Neural progenitor cell (in vitro differentiated cells): ENCODE measurements around the gene KIRREL2. TPM values are rescaled to one million over a fixed set of nuclear protein-coding genes. Genes with fewer than 3 reads are reported as not detected.

Source experiments
- DNase-seq: peaks from one replicate; pipeline ENCODE4 v3.0.0-alpha.2; 2016; ENCODE audit warnings: low spot score
- H2AFZ ChIP-seq: fragments of 200-600 bp; sonication (generic); replicated peaks from 2 replicates; pipeline ENCODE4 v1.6.1; 2016; ENCODE audit warnings: antibody characterized with exemption
- H3F3A ChIP-seq: fragments of 200-600 bp; sonication (generic); 2 replicates; pipeline ENCODE4 v1.6.1; 2016; ENCODE audit warnings: antibody characterized with exemption, low read depth
- H3K27ac ChIP-seq: fragments of 200-600 bp; sonication (generic); 2 replicates; pipeline ENCODE4 v1.5.1; 2016; ENCODE audit warnings: mild to moderate bottlenecking
- H3K27me3 ChIP-seq: fragments of 200-600 bp; sonication (generic); 2 replicates; pipeline ENCODE4 v1.6.1; 2016; ENCODE audit warnings: mild to moderate bottlenecking, moderate library complexity
- H3K36me3 ChIP-seq: fragments of 200-600 bp; sonication (generic); 2 replicates; pipeline ENCODE4 v1.5.1; 2016
- H3K4me1 ChIP-seq: fragments of 200-600 bp; sonication (generic); 2 replicates; pipeline ENCODE4 v1.6.1; 2016; ENCODE audit warnings: mixed run types
- H3K4me2 ChIP-seq: fragments of 200-600 bp; sonication (generic); 2 replicates; pipeline ENCODE4 v1.6.1; 2016
- H3K4me3 ChIP-seq: fragments of 200-600 bp; sonication (generic); 2 replicates; pipeline ENCODE4 v1.5.1; 2016
- H3K79me2 ChIP-seq: fragments of 200-600 bp; sonication (generic); 2 replicates; pipeline ENCODE4 v1.6.1; 2016; ENCODE audit warnings: low read depth
- H3K9ac ChIP-seq: fragments of 200-600 bp; sonication (generic); 2 replicates; pipeline ENCODE4 v1.6.1; 2016
- H3K9me3 ChIP-seq: fragments of 200-600 bp; sonication (generic); 2 replicates; pipeline ENCODE4 v1.5.1; 2016; ENCODE audit warnings: low read depth
- H4K20me1 ChIP-seq: fragments of 200-600 bp; sonication (generic); 2 replicates; pipeline ENCODE4 v1.6.1; 2016; ENCODE audit warnings: low read depth
- H3K27ac Mint-ChIP-seq: 3 replicates; pipeline ENCODE4 v1.8.0; 2021; ENCODE audit warnings: mixed read lengths
- H3K27me3 Mint-ChIP-seq: 2 replicates; pipeline ENCODE4 v1.8.0; 2022; ENCODE audit warnings: low read depth, mild to moderate bottlenecking, inconsistent platforms, moderate library complexity, mixed read lengths; ENCODE audit not compliant: insufficient read depth
- H3K36me3 Mint-ChIP-seq: 3 replicates; pipeline ENCODE4 v1.8.0; 2021; ENCODE audit warnings: mixed read lengths
- H3K4me1 Mint-ChIP-seq: 3 replicates; pipeline ENCODE4 v1.8.0; 2021; ENCODE audit warnings: mixed read lengths
- H3K4me3 Mint-ChIP-seq: 3 replicates; pipeline ENCODE4 v1.8.0; 2021; ENCODE audit warnings: mild to moderate bottlenecking, moderate library complexity, mixed read lengths
- H3K9me3 Mint-ChIP-seq: 3 replicates; pipeline ENCODE4 v1.8.0; 2020; ENCODE audit warnings: mixed read lengths
- CTCF ChIP-seq: fragments of 200-600 bp; sonication (generic); IDR thresholded peaks from 2 replicates; pipeline ENCODE4 v1.5.1; 2017; ENCODE audit warnings: antibody characterized with exemption, mild to moderate bottlenecking
- EZH2 ChIP-seq: fragments of 200-600 bp; sonication (generic); IDR thresholded peaks from 2 replicates; pipeline ENCODE4 v1.6.1; 2017; ENCODE audit warnings: antibody characterized with exemption, mild to moderate bottlenecking, moderate library complexity
- EZH2phosphoT487 ChIP-seq: fragments of 200-600 bp; sonication (generic); IDR thresholded peaks from 2 replicates; pipeline ENCODE4 v1.6.1; 2017; ENCODE audit warnings: antibody characterized with exemption
- small RNA-seq: library from RNA; depleted of rRNA; stranded (forward); fragments of <200 nt; gene quantifications from one replicate; pipeline ENCODE3, GENCODE V24; 2015
- total RNA-seq: library from RNA; depleted of rRNA; stranded (reverse); fragments of >200 nt; gene quantifications from 2 replicates; pipeline ENCODE4 v1.2.3, GENCODE V29; 2015; ENCODE audit warnings: low replicate concordance

KIRREL2 gene
- total RNA-seq, 1 donor from 2014 or later = 2.4 TPM

- Histone ChIP-seq H3K27me3 (no peaks in the 10 kb centered on the region), H3K4me3 (no peak overlapping the region), H3K27ac (no peak overlapping the region), H3K4me1 (peaks cover 6% of the 10 kb centered on the region), H3K36me3 (no peaks in the 10 kb centered on the region), H3K9ac (no peak overlapping the region), H3K4me2 (no peak overlapping the region), H4K20me1 (no peaks in the 10 kb centered on the region), H2AFZ (no peak overlapping the region), H3F3A (no peaks in the 10 kb centered on the region), H3K9me3 (no peaks in the 10 kb centered on the region), H3K79me2 (no peaks in the 10 kb centered on the region)
- Mint-ChIP-seq H3K36me3 (no peaks in the 10 kb centered on the region), H3K27me3 (peaks cover 15% of the 10 kb centered on the region), H3K4me3 (no peak overlapping the region), H3K9me3 (no peaks in the 10 kb centered on the region), H3K27ac (no peak overlapping the region), H3K4me1 (peaks cover 16% of the 10 kb centered on the region)
- TF ChIP-seq CTCF (no peak), EZH2 (no peak), EZH2phosphoT487 (no peak)
- DNase-seq = no peak
Observed at GRCh38 chr19:35911790-35912189, 55.1 kb downstream of the KIRREL2 start.

- no peak for DNase-seq
- Histone ChIP-seq H3F3A (no peaks in the 10 kb centered on the region), H3K4me1 (peaks cover 6% of the 10 kb centered on the region), H3K4me2 (no peak overlapping the region), H3K27me3 (peaks cover 5% of the 10 kb centered on the region), H4K20me1 (no peaks in the 10 kb centered on the region), H3K27ac (no peak overlapping the region), H3K79me2 (no peaks in the 10 kb centered on the region), H3K4me3 (no peak overlapping the region), H3K36me3 (no peaks in the 10 kb centered on the region), H3K9ac (no peak overlapping the region), H3K9me3 (no peaks in the 10 kb centered on the region), H2AFZ (no peak overlapping the region)
- Mint-ChIP-seq H3K9me3 (no peaks in the 10 kb centered on the region), H3K27me3 (peaks cover 12% of the 10 kb centered on the region), H3K4me1 (peaks cover 5% of the 10 kb centered on the region), H3K36me3 (no peaks in the 10 kb centered on the region), H3K4me3 (no peak overlapping the region), H3K27ac (no peak overlapping the region)
- no peak for TF ChIP-seq EZH2phosphoT487
Observed at GRCh38 chr19:35913589-35913988, 56.9 kb downstream of the KIRREL2 start.

DNA sequence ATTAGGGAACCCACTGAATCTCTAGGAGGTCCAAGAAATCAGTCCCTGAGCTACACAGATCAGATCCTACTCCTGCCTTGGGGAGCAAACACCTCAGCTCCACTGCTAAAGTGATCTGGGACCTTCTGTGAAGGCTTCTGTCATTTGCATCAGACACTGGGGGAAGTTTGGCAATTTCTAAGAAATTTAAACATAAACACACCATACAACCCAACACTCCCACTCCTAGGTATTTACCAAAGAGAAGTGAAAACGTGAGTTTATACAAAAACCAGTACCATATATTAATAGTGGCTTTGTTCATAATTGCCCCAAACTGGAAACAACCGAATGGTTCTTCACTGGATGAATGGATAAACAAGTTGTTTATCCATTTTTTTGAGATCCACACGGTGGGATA lies 58.7 kb downstream of the KIRREL2 start:
- Histone ChIP-seq H3K27me3 (peaks cover 5% of the 10 kb centered on the region), H3K4me2 (no peak overlapping the region), H3K79me2 (no peaks in the 10 kb centered on the region), H3K36me3 (no peaks in the 10 kb centered on the region), H3K9ac (no peak overlapping the region), H3K27ac (no peak overlapping the region), H3F3A (no peaks in the 10 kb centered on the region), H3K4me3 (no peak overlapping the region), H3K9me3 (no peaks in the 10 kb centered on the region), H4K20me1 (no peaks in the 10 kb centered on the region), H2AFZ (no peak overlapping the region), H3K4me1 (no peaks in the 10 kb centered on the region)
- H3K4me1 Mint-ChIP-seq = no peaks in the 10 kb centered on the region
- no peak overlapping the region for H3K4me3 Mint-ChIP-seq
- no peaks in the 10 kb centered on the region for H3K36me3 Mint-ChIP-seq
- no peaks in the 10 kb centered on the region for H3K9me3 Mint-ChIP-seq
- H3K27ac Mint-ChIP-seq = no peak overlapping the region
- no peak for DNase-seq
- TF ChIP-seq EZH2phosphoT487 (no peak), EZH2 (no peak), CTCF (no peak)
- H3K27me3 Mint-ChIP-seq = peaks cover 10% of the 10 kb centered on the region

Small RNA genes within 50 kb of the gene (small RNA-seq; reads per million reads assigned to genes)
- gene RN7SL402P = not detected

Other genes starting within 250 kb of the KIRREL2 start
- gene HAUS5, start 244.2 kb upstream of the KIRREL2 start, total RNA-seq = 12.4 and 27.8 TPM in 2 replicates
- 20.1 and 53.7 TPM in 2 replicates for gene RBM42, start 227.9 kb upstream of the KIRREL2 start, total RNA-seq
- gene ETV2, start 215.2 kb upstream of the KIRREL2 start, total RNA-seq = 0.71 TPM in 1 of 2 replicates, not detected in the other
- gene COX6B1, start 208.6 kb upstream of the KIRREL2 start, total RNA-seq = 403 and 511 TPM in 2 replicates
- gene UPK1A, start 190.4 kb upstream of the KIRREL2 start, total RNA-seq = 1.3 TPM in 1 of 2 replicates, not detected in the other
- not detected in 2 replicates for gene ZBTB32, start 152.4 kb upstream of the KIRREL2 start, total RNA-seq
- 12.6 and 16.0 TPM in 2 replicates for gene KMT2B, start 138.9 kb upstream of the KIRREL2 start, total RNA-seq
- gene IGFLR1, start 114.5 kb upstream of the KIRREL2 start, total RNA-seq = 5.0 and 9.2 TPM in 2 replicates
- gene U2AF1L4, start 111.5 kb upstream of the KIRREL2 start, total RNA-seq = 17.2 and 27.9 TPM in 2 replicates
- 10.9 and 29.6 TPM in 2 replicates for gene PSENEN, start 111.3 kb upstream of the KIRREL2 start, total RNA-seq
- 11.4 and 12.4 TPM in 2 replicates for gene LIN37, start 108.3 kb upstream of the KIRREL2 start, total RNA-seq
- not detected in 2 replicates for gene HSPB6, start 99.9 kb upstream of the KIRREL2 start, total RNA-seq
- gene PROSER3, start 98.7 kb upstream of the KIRREL2 start, total RNA-seq = 7.1 and 13.4 TPM in 2 replicates
- 6.5 and 15.1 TPM in 2 replicates for gene ARHGAP33, start 81.3 kb upstream of the KIRREL2 start, total RNA-seq
- not detected in 2 replicates for gene PRODH2, start 44.1 kb upstream of the KIRREL2 start, total RNA-seq
- 0.40 and 0.62 TPM in 2 replicates for gene NPHS1, start 4.4 kb upstream of the KIRREL2 start, total RNA-seq
- 89.5 and 191 TPM in 2 replicates for gene APLP1, start 11.7 kb downstream of the KIRREL2 start, total RNA-seq
- 1.3 and 4.7 TPM in 2 replicates for gene NFKBID, start 43.6 kb downstream of the KIRREL2 start, total RNA-seq
- gene HCST, start 45.6 kb downstream of the KIRREL2 start, total RNA-seq = not detected in 2 replicates
- not detected in 2 replicates for gene TYROBP, start 51.4 kb downstream of the KIRREL2 start, total RNA-seq
- 2.3 and 9.5 TPM in 2 replicates for gene LRFN3, start 79.5 kb downstream of the KIRREL2 start, total RNA-seq
- 4.6 and 18.6 TPM in 2 replicates for gene SDHAF1, start 138.3 kb downstream of the KIRREL2 start, total RNA-seq
- gene SYNE4, start 151.9 kb downstream of the KIRREL2 start, total RNA-seq = 2.3 and 10.9 TPM in 2 replicates
- 16.3 and 22.5 TPM in 2 replicates for gene ALKBH6, start 157.3 kb downstream of the KIRREL2 start, total RNA-seq
- 8.2 and 17.7 TPM in 2 replicates for gene CLIP3, start 176.0 kb downstream of the KIRREL2 start, total RNA-seq
- 6.7 and 9.5 TPM in 2 replicates for gene THAP8, start 197.4 kb downstream of the KIRREL2 start, total RNA-seq
- gene WDR62, start 198.0 kb downstream of the KIRREL2 start, total RNA-seq = 12.0 and 22.4 TPM in 2 replicates